ENCODE results near the gene ZBTB16. TPM values are rescaled to one million over a fixed set of nuclear protein-coding genes. Genes with fewer than 3 reads are reported as not detected.

The ZBTB16 gene
- polyA plus RNA-seq, 1 donor from 2014 or later, result 0.45 TPM

DNA sequence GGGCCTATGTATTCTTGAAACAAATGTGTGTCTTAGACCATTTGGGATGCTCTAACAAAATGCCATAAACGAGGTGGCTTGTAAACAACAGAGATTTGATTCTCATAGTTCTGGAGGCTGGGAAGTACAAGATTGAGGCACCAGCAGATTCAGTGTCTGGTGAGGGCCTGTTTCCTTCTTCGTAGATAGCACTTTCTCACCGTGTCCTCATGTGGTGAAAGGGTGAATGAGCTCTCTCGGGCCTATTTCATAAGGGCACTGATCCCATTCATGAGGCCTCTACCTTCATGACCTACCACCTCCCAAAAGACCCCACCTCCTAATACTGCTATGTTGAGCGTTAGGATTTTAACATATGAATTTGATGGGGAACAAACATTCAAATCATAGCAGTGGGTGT is 230.3 kb downstream of the ZBTB16 start:
- Histone ChIP-seq H3K27me3 (ENCODE audit: insufficient read depth, low read depth, low read length) (no peaks in the 10 kb centered on the region), H3K9ac (ENCODE audit: low read length) (no peak overlapping the region), H4K20me1 (ENCODE audit: insufficient read depth) (no peaks in the 10 kb centered on the region), H3F3A (ENCODE audit: insufficient read depth, low read length, poor library complexity, severe bottlenecking) (no peaks in the 10 kb centered on the region), H2AFZ (ENCODE audit: low read depth, low read length) (no peak overlapping the region), H3K27ac (ENCODE audit: low read length) (no peak overlapping the region), H3K79me2 (replicated peaks; ENCODE audit: insufficient read depth, low read length) (no peaks in the 10 kb centered on the region), H3K36me3 (ENCODE audit: insufficient read depth, low read length) (no peaks in the 10 kb centered on the region), H3K9me3 (ENCODE audit: low read length) (no peaks in the 10 kb centered on the region), H3K4me2 (ENCODE audit: low read length) (no peak overlapping the region), H3K9me2 (ENCODE audit: insufficient read depth, low read length) (no peaks in the 10 kb centered on the region), H3K4me3 (ENCODE audit: low read length) (no peak overlapping the region)
- TF ChIP-seq SMC3 (conservative IDR thresholded peaks at IDR 0.05; ENCODE audit: poor library complexity), result no peak
- no peak for TF ChIP-seq RAD21 (conservative IDR thresholded peaks at IDR 0.05)
- no peak for TF ChIP-seq MXI1 (conservative IDR thresholded peaks at IDR 0.05; ENCODE audit: poor library complexity, severe bottlenecking)
- no peak for TF ChIP-seq EP300 (conservative IDR thresholded peaks at IDR 0.05; ENCODE audit: poor library complexity, severe bottlenecking)
- TF ChIP-seq EZH2 (IDR thresholded peaks at IDR 0.05; ENCODE audit: borderline replicate concordance, insufficient read depth, low read length, poor library complexity, severe bottlenecking), result no peak
- no peak for TF ChIP-seq POLR2AphosphoS5 (IDR thresholded peaks at IDR 0.05)
- TF ChIP-seq TAF1 (IDR thresholded peaks at IDR 0.05; ENCODE audit: low read depth), result no peak
- TF ChIP-seq, protein P1, sequence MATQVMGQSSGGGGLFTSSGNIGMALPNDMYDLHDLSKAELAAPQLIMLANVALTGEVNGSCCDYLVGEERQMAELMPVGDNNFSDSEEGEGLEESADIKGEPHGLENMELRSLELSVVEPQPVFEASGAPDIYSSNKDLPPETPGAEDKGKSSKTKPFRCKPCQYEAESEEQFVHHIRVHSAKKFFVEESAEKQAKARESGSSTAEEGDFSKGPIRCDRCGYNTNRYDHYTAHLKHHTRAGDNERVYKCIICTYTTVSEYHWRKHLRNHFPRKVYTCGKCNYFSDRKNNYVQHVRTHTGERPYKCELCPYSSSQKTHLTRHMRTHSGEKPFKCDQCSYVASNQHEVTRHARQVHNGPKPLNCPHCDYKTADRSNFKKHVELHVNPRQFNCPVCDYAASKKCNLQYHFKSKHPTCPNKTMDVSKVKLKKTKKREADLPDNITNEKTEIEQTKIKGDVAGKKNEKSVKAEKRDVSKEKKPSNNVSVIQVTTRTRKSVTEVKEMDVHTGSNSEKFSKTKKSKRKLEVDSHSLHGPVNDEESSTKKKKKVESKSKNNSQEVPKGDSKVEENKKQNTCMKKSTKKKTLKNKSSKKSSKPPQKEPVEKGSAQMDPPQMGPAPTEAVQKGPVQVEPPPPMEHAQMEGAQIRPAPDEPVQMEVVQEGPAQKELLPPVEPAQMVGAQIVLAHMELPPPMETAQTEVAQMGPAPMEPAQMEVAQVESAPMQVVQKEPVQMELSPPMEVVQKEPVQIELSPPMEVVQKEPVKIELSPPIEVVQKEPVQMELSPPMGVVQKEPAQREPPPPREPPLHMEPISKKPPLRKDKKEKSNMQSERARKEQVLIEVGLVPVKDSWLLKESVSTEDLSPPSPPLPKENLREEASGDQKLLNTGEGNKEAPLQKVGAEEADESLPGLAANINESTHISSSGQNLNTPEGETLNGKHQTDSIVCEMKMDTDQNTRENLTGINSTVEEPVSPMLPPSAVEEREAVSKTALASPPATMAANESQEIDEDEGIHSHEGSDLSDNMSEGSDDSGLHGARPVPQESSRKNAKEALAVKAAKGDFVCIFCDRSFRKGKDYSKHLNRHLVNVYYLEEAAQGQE (IDR thresholded peaks at IDR 0.05; ENCODE audit: borderline replicate concordance), result no peak
- TF ChIP-seq, protein P2, sequence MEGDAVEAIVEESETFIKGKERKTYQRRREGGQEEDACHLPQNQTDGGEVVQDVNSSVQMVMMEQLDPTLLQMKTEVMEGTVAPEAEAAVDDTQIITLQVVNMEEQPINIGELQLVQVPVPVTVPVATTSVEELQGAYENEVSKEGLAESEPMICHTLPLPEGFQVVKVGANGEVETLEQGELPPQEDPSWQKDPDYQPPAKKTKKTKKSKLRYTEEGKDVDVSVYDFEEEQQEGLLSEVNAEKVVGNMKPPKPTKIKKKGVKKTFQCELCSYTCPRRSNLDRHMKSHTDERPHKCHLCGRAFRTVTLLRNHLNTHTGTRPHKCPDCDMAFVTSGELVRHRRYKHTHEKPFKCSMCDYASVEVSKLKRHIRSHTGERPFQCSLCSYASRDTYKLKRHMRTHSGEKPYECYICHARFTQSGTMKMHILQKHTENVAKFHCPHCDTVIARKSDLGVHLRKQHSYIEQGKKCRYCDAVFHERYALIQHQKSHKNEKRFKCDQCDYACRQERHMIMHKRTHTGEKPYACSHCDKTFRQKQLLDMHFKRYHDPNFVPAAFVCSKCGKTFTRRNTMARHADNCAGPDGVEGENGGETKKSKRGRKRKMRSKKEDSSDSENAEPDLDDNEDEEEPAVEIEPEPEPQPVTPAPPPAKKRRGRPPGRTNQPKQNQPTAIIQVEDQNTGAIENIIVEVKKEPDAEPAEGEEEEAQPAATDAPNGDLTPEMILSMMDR (IDR thresholded peaks at IDR 0.05; ENCODE audit: poor library complexity, severe bottlenecking), result no peak

DNA sequence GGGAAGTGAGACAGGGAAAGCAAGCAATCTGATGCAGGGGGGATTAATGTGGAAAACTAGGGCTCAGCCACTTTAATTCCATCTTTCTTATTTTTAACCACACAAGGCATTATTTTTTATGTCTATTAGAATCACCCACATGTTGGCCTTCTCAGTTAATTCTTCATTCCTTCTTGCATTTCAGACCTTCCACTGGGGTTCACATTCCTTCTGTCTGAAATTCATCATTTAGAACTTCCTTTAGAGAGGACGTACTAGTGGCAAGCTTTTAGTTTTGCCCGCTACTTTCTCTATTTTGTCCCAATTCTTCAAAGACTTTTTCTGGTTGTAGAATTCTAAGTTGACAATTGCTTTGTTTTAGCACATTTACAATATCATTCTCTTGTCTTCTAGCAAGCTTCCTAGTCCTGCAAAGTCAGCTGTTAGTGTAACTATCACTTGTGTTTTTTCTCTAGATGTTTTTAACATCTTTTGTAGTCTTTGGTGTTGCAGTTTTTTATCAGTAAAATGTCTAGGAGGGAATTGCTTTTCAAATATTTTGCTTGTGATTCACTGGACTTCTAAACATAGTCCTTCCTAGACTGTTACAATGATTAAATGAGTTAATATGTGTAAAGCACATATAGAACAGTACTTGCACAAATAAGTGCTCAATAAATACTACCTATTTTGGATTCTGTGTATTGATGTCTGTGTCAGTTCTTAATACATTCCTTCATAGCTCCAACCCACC is 231.2 kb downstream of the ZBTB16 start:
- no peaks in the 10 kb centered on the region for H3K9me2 ChIP-seq (ENCODE audit: insufficient read depth, low read length)
- H3K27ac ChIP-seq (ENCODE audit: low read length), result no peak overlapping the region
- no peaks in the 10 kb centered on the region for H4K20me1 ChIP-seq (ENCODE audit: insufficient read depth)
- no peaks in the 10 kb centered on the region for H3F3A ChIP-seq (ENCODE audit: insufficient read depth, low read length, poor library complexity, severe bottlenecking)
- no peaks in the 10 kb centered on the region for H3K9me3 ChIP-seq (ENCODE audit: low read length)
- H3K27me3 ChIP-seq (ENCODE audit: insufficient read depth, low read depth, low read length), result no peaks in the 10 kb centered on the region
- H3K4me3 ChIP-seq (ENCODE audit: low read length), result no peak overlapping the region
- H2AFZ ChIP-seq (ENCODE audit: low read depth, low read length), result no peak overlapping the region
- no peak overlapping the region for H3K4me2 ChIP-seq (ENCODE audit: low read length)
- TF ChIP-seq EP300 (conservative IDR thresholded peaks at IDR 0.05; ENCODE audit: poor library complexity, severe bottlenecking), result no peak
- TF ChIP-seq TAF1 (IDR thresholded peaks at IDR 0.05; ENCODE audit: low read depth), result no peak
- no peak for TF ChIP-seq RAD21 (conservative IDR thresholded peaks at IDR 0.05)
- TF ChIP-seq, protein P1 (IDR thresholded peaks at IDR 0.05; ENCODE audit: borderline replicate concordance), result no peak
- TF ChIP-seq, protein P2 (IDR thresholded peaks at IDR 0.05; ENCODE audit: poor library complexity, severe bottlenecking), result no peak
- TF ChIP-seq POLR2AphosphoS5 (IDR thresholded peaks at IDR 0.05), result no peak
- TF ChIP-seq MXI1 (conservative IDR thresholded peaks at IDR 0.05; ENCODE audit: poor library complexity, severe bottlenecking), result no peak
- no peak for TF ChIP-seq EZH2 (IDR thresholded peaks at IDR 0.05; ENCODE audit: borderline replicate concordance, insufficient read depth, low read length, poor library complexity, severe bottlenecking)
- no peak for TF ChIP-seq SMC3 (conservative IDR thresholded peaks at IDR 0.05; ENCODE audit: poor library complexity)
- H3K79me2 ChIP-seq (replicated peaks; ENCODE audit: insufficient read depth, low read length), result no peaks in the 10 kb centered on the region
- no peak overlapping the region for H3K9ac ChIP-seq (ENCODE audit: low read length)
- H3K36me3 ChIP-seq (ENCODE audit: insufficient read depth, low read length), result no peaks in the 10 kb centered on the region
